ENCODE results near the gene TMPRSS4.

Gene TMPRSS4

GRCh38 chr11:118167906-118168305 is 91.0 kb downstream of the TMPRSS4 start:
- Histone ChIP-seq H3K4ac (ENCODE audit: low read length) (no peak overlapping the region), H3K27ac (replicated peaks; ENCODE audit: low read length) (no peak overlapping the region), H2BK15ac (ENCODE audit: low read length) (no peak overlapping the region), H3K4me2 (ENCODE audit: insufficient read depth, low read length, poor library complexity, severe bottlenecking) (no peak overlapping the region), H2AK5ac (ENCODE audit: low read depth, low read length) (no peak overlapping the region), H2BK12ac (ENCODE audit: low read length) (no peak overlapping the region), H2BK5ac (ENCODE audit: low read length) (no peak overlapping the region), H3K79me1 (ENCODE audit: low read depth, low read length) (no peaks in the 10 kb centered on the region), H3K27me3 (ENCODE audit: control insufficient read depth in 3 of 3, insufficient read depth in 3 of 3, low read depth in 1 of 3, low read length in 3 of 3) (peaks cover 0 to 90% (median 28%) of the 10 kb centered on the region in 3 experiments), H4K8ac (ENCODE audit: low read depth, low read length) (no peak overlapping the region), H3K23ac (ENCODE audit: low read depth, low read length, poor library complexity) (no peak overlapping the region), H3K4me1 (ENCODE audit: control insufficient read depth in 2 of 2, insufficient read depth in 1 of 2, low read depth in 1 of 2, low read length in 2 of 2) (peaks cover 0 to 3% of the 10 kb centered on the region in 2 donors), H3K14ac (ENCODE audit: low read length) (no peak overlapping the region), H3K9me3 (replicated peaks in 1 of 2; ENCODE audit: control insufficient read depth in 2 of 2, insufficient read depth in 1 of 2, low read depth in 1 of 2, low read length in 2 of 2) (no peaks in the 10 kb centered on the region), H3K9ac (ENCODE audit: low read depth, low read length, poor library complexity) (no peak overlapping the region), H2BK120ac (ENCODE audit: low read depth, low read length) (no peak overlapping the region), H3K18ac (ENCODE audit: low read length) (no peak overlapping the region), H2AFZ (ENCODE audit: low read length) (no peak overlapping the region), H3K4me3 (ENCODE audit: low read length in 2 of 2) (no peak overlapping the region), H4K91ac (ENCODE audit: low read depth, low read length, poor library complexity) (no peak overlapping the region), H3K36me3 (replicated peaks in 1 of 2; ENCODE audit: control insufficient read depth in 2 of 2, insufficient read depth in 2 of 2, low read length in 2 of 2) (no peaks in the 10 kb centered on the region)
- no peak for DNase-seq (ENCODE audit: low spot score)
- WGBS, 2 donors (ENCODE audit: extremely low coverage in 2 of 2, insufficient read length in 2 of 2, insufficient replicate concordance in 1 of 2), result no CpG with 5 or more reads among the region's 12 CpGs

GRCh38 chr11:118168316-118168715 is 91.4 kb downstream of the TMPRSS4 start:
- Histone ChIP-seq H3K27me3 (ENCODE audit: control insufficient read depth in 3 of 3, insufficient read depth in 3 of 3, low read depth in 1 of 3, low read length in 3 of 3) (peaks cover 0 to 90% (median 29%) of the 10 kb centered on the region in 3 experiments), H2BK15ac (ENCODE audit: low read length) (no peak overlapping the region), H2AFZ (ENCODE audit: low read length) (no peak overlapping the region), H3K18ac (ENCODE audit: low read length) (peak overlapping the region; percentile 52), H2BK5ac (ENCODE audit: low read length) (no peak overlapping the region), H3K36me3 (replicated peaks in 1 of 2; ENCODE audit: control insufficient read depth in 2 of 2, insufficient read depth in 2 of 2, low read length in 2 of 2) (no peaks in the 10 kb centered on the region), H3K9ac (ENCODE audit: low read depth, low read length, poor library complexity) (no peak overlapping the region), H3K4me3 (ENCODE audit: low read length in 2 of 2) (no peak overlapping the region), H3K79me1 (ENCODE audit: low read depth, low read length) (no peaks in the 10 kb centered on the region), H3K27ac (replicated peaks; ENCODE audit: low read length) (no peak overlapping the region), H3K4me1 (ENCODE audit: control insufficient read depth in 2 of 2, insufficient read depth in 1 of 2, low read depth in 1 of 2, low read length in 2 of 2) (peaks cover 0 to 3% of the 10 kb centered on the region in 2 donors), H3K23ac (ENCODE audit: low read depth, low read length, poor library complexity) (no peak overlapping the region), H3K4me2 (ENCODE audit: insufficient read depth, low read length, poor library complexity, severe bottlenecking) (no peak overlapping the region), H2BK12ac (ENCODE audit: low read length) (no peak overlapping the region), H2BK120ac (ENCODE audit: low read depth, low read length) (no peak overlapping the region), H3K4ac (ENCODE audit: low read length) (no peak overlapping the region), H2AK5ac (ENCODE audit: low read depth, low read length) (peak overlapping the region; percentile 72), H4K8ac (ENCODE audit: low read depth, low read length) (no peak overlapping the region), H3K14ac (ENCODE audit: low read length) (peak overlapping the region; percentile 90), H4K91ac (ENCODE audit: low read depth, low read length, poor library complexity) (peak overlapping the region; percentile 76), H3K9me3 (replicated peaks in 1 of 2; ENCODE audit: control insufficient read depth in 2 of 2, insufficient read depth in 1 of 2, low read depth in 1 of 2, low read length in 2 of 2) (no peaks in the 10 kb centered on the region)
- WGBS, 2 donors (ENCODE audit: extremely low coverage in 2 of 2, insufficient read length in 2 of 2, insufficient replicate concordance in 1 of 2), result no CpG with 5 or more reads among the region's 8 CpGs
- no peak for DNase-seq (ENCODE audit: low spot score)

- no CpG with 5 or more reads among the region's 3 CpGs for WGBS, 2 donors (ENCODE audit: extremely low coverage in 2 of 2, insufficient read length in 2 of 2, insufficient replicate concordance in 1 of 2)
- no peak for DNase-seq (ENCODE audit: low spot score)
Observed at GRCh38 chr11:118168751-118169150, 91.9 kb downstream of the TMPRSS4 start.

GRCh38 chr11:118169300-118170140 is 92.6 kb downstream of the TMPRSS4 start:
- Histone ChIP-seq H2AFZ (ENCODE audit: low read length) (no peak overlapping the region), H4K8ac (ENCODE audit: low read depth, low read length) (no peak overlapping the region), H3K4me2 (ENCODE audit: insufficient read depth, low read length, poor library complexity, severe bottlenecking) (no peak overlapping the region), H2BK120ac (ENCODE audit: low read depth, low read length) (no peak overlapping the region), H4K91ac (ENCODE audit: low read depth, low read length, poor library complexity) (no peak overlapping the region), H2BK15ac (ENCODE audit: low read length) (no peak overlapping the region), H3K18ac (ENCODE audit: low read length) (no peak overlapping the region), H3K4ac (ENCODE audit: low read length) (no peak overlapping the region), H3K27me3 (ENCODE audit: control insufficient read depth in 3 of 3, insufficient read depth in 3 of 3, low read depth in 1 of 3, low read length in 3 of 3) (peaks cover 0 to 84% (median 31%) of the 10 kb centered on the region in 3 experiments), H2BK5ac (ENCODE audit: low read length) (no peak overlapping the region), H3K9ac (ENCODE audit: low read depth, low read length, poor library complexity) (no peak overlapping the region), H3K79me1 (ENCODE audit: low read depth, low read length) (no peaks in the 10 kb centered on the region), H3K4me1 (ENCODE audit: control insufficient read depth in 2 of 2, insufficient read depth in 1 of 2, low read depth in 1 of 2, low read length in 2 of 2) (peaks cover 0 to 3% of the 10 kb centered on the region in 2 donors), H3K14ac (ENCODE audit: low read length) (no peak overlapping the region), H3K27ac (replicated peaks; ENCODE audit: low read length) (no peak overlapping the region), H3K4me3 (ENCODE audit: low read length in 2 of 2) (no peak overlapping the region), H3K9me3 (replicated peaks in 1 of 2; ENCODE audit: control insufficient read depth in 2 of 2, insufficient read depth in 1 of 2, low read depth in 1 of 2, low read length in 2 of 2) (no peaks in the 10 kb centered on the region), H2BK12ac (ENCODE audit: low read length) (no peak overlapping the region), H2AK5ac (ENCODE audit: low read depth, low read length) (peak overlapping the region; percentile 15), H3K23ac (ENCODE audit: low read depth, low read length, poor library complexity) (no peak overlapping the region), H3K36me3 (replicated peaks in 1 of 2; ENCODE audit: control insufficient read depth in 2 of 2, insufficient read depth in 2 of 2, low read length in 2 of 2) (no peaks in the 10 kb centered on the region)
- no peak for DNase-seq (ENCODE audit: low spot score)
- no CpG with 5 or more reads among the region's 7 CpGs for WGBS, 2 donors (ENCODE audit: extremely low coverage in 2 of 2, insufficient read length in 2 of 2, insufficient replicate concordance in 1 of 2)

More at GRCh38 chr11:118168751-118169150, 91.9 kb downstream of the TMPRSS4 start:
- H3K4ac ChIP-seq (ENCODE audit: low read length), result no peak overlapping the region
- no peak overlapping the region for H3K4me3 ChIP-seq (ENCODE audit: low read length in 2 of 2)
- H4K91ac ChIP-seq (ENCODE audit: low read depth, low read length, poor library complexity), result peak overlapping the region; percentile 76
- no peak overlapping the region for H3K27ac ChIP-seq (replicated peaks; ENCODE audit: low read length)
- H3K79me1 ChIP-seq (ENCODE audit: low read depth, low read length), result no peaks in the 10 kb centered on the region
- peaks cover 0 to 3% of the 10 kb centered on the region in 2 donors for H3K4me1 ChIP-seq (ENCODE audit: control insufficient read depth in 2 of 2, insufficient read depth in 1 of 2, low read depth in 1 of 2, low read length in 2 of 2)
- H3K18ac ChIP-seq (ENCODE audit: low read length), result peak overlapping the region; percentile 52
- H4K8ac ChIP-seq (ENCODE audit: low read depth, low read length), result no peak overlapping the region
- H3K14ac ChIP-seq (ENCODE audit: low read length), result peak overlapping the region; percentile 90
- no peaks in the 10 kb centered on the region for H3K9me3 ChIP-seq (replicated peaks in 1 of 2; ENCODE audit: control insufficient read depth in 2 of 2, insufficient read depth in 1 of 2, low read depth in 1 of 2, low read length in 2 of 2)
- H2AFZ ChIP-seq (ENCODE audit: low read length), result no peak overlapping the region
- H3K36me3 ChIP-seq (replicated peaks in 1 of 2; ENCODE audit: control insufficient read depth in 2 of 2, insufficient read depth in 2 of 2, low read length in 2 of 2), result no peaks in the 10 kb centered on the region
- H2BK5ac ChIP-seq (ENCODE audit: low read length), result no peak overlapping the region
- H3K9ac ChIP-seq (ENCODE audit: low read depth, low read length, poor library complexity), result no peak overlapping the region
- H2BK15ac ChIP-seq (ENCODE audit: low read length), result no peak overlapping the region
- no peak overlapping the region for H3K4me2 ChIP-seq (ENCODE audit: insufficient read depth, low read length, poor library complexity, severe bottlenecking)
- no peak overlapping the region for H2BK120ac ChIP-seq (ENCODE audit: low read depth, low read length)
- H3K23ac ChIP-seq (ENCODE audit: low read depth, low read length, poor library complexity), result no peak overlapping the region
- peaks cover 0 to 88% (median 29%) of the 10 kb centered on the region in 3 experiments for H3K27me3 ChIP-seq (ENCODE audit: control insufficient read depth in 3 of 3, insufficient read depth in 3 of 3, low read depth in 1 of 3, low read length in 3 of 3)
- peak overlapping the region; percentile 72 for H2AK5ac ChIP-seq (ENCODE audit: low read depth, low read length)
- H2BK12ac ChIP-seq (ENCODE audit: low read length), result no peak overlapping the region
